ENCODE measurements around the gene SLC35A5. TPM values are rescaled to one million over a fixed set of nuclear protein-coding genes. Genes with fewer than 3 reads are reported as not detected.

The SLC35A5 gene
- total and polyA plus RNA-seq, 2 of the 8 experiments (the other 6 are each of a cell fraction or from before 2014, with no cell fraction given) = 36.5 to 38.6 TPM

DNA sequence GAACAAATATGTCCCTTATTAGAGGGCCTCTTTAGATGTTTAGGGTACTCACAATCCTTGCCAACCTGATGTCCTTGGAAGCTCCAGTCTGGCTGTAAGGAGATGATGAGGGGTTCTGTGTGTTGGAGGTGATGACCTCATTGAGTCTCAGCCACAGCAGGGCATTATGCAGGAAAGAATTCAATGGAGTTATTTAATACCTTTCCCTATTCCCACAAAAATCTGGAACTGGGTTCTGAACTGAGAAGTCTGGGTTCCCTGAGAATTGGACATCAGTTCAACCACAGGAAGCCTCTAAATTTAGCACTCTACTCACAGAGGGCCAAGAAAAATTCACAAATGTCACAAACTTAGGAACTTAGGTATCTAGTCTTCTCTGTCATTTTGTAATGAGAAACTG is 36.9 kb downstream of the SLC35A5 start:
- Histone ChIP-seq H4K91ac (replicated peaks; ENCODE audit: insufficient read length, low read length) (no peak overlapping the region), H3K36me3 (ENCODE audit: control insufficient read depth in 2 of 4, insufficient read depth in 4 of 4, low read length in 3 of 4) (0 out of 8 replicates have a peak, but pooled peaks cover 0 to 2% (median 0%) of the 10 kb centered on the region in 4 experiments), H3K56ac (replicated peaks; ENCODE audit: insufficient read length, low read depth, low read length) (no peak overlapping the region), H3K23ac (ENCODE audit: insufficient read length) (no peak overlapping the region), H2BK12ac (ENCODE audit: low read depth, low read length) (no peak overlapping the region), H3K18ac (ENCODE audit: extremely low read depth, low read length) (no peak overlapping the region), H2BK5ac (ENCODE audit: low read depth, low read length) (no peak overlapping the region), H3K79me1 (ENCODE audit: low read depth, low read length) (no peaks in the 10 kb centered on the region), H4K5ac (ENCODE audit: insufficient read length, low read depth, low read length) (no peak overlapping the region), H3K4me2 (ENCODE audit: insufficient read depth in 1 of 2, low read depth in 2 of 2, low read length in 2 of 2) (no peak overlapping the region), H3K4me1 (replicated peaks in 1 of 4; ENCODE audit: control insufficient read depth in 3 of 4, insufficient read depth in 4 of 4, low read length in 3 of 4) (no peaks in the 10 kb centered on the region), H2BK20ac (ENCODE audit: low read length) (no peak overlapping the region), H2BK120ac (replicated peaks; ENCODE audit: low read depth, low read length) (no peak overlapping the region), H3K14ac (ENCODE audit: insufficient read length) (no peak overlapping the region), H3K9me3 (ENCODE audit: insufficient read depth in 2 of 2, low read depth in 1 of 2, low read length in 1 of 2) (no peaks in the 10 kb centered on the region), H3K27ac (ENCODE audit: low read depth, low read length) (no peak overlapping the region), H3K79me2 (ENCODE audit: control insufficient read depth in 1 of 2, insufficient read depth in 2 of 2, low read length in 2 of 2) (no peaks in the 10 kb centered on the region), H3K4ac (replicated peaks; ENCODE audit: insufficient read length, low read depth, low read length) (no peak overlapping the region), H2BK15ac (ENCODE audit: low read length) (no peak overlapping the region), H3K9ac (replicated peaks in 1 of 4; ENCODE audit: extremely low read depth in 1 of 4, low read depth in 3 of 4, low read length in 3 of 4) (no peak overlapping the region), H3K4me3 (ENCODE audit: extremely low read depth in 1 of 4, insufficient read depth in 2 of 4, low read depth in 3 of 4, low read length in 4 of 4) (no peak overlapping the region), H2AFZ (ENCODE audit: low read length) (no peak overlapping the region), H3K23me2 (ENCODE audit: low read depth, low read length) (no peaks in the 10 kb centered on the region), H3K27me3 (replicated peaks in 1 of 4; ENCODE audit: control insufficient read depth in 3 of 4, extremely low read depth in 1 of 4, insufficient read depth in 3 of 4, low read length in 3 of 4) (peaks cover 0 to 1% (median 0%) of the 10 kb centered on the region in 4 experiments; a peak in 1 of 7 replicates), H2AK5ac (ENCODE audit: low read depth, low read length) (no peak overlapping the region), H4K8ac (ENCODE audit: extremely low read depth, insufficient read depth, low read length) (no peak overlapping the region), H4K20me1 (replicated peaks in 1 of 2; ENCODE audit: control insufficient read depth in 1 of 2, insufficient read depth in 2 of 2, low read length in 2 of 2) (no peaks in the 10 kb centered on the region)
- ChIA-PET CTCF (ENCODE audit: partially characterized antibody) (no interaction called here), POLR2A (ENCODE audit: partially characterized antibody) (interaction anchor here (1.1 to 1.2 kb wide), 2 partner anchors 8 to 14 kb away, joined by 3 read pairs; no protein-coding TSS in a partner anchor)
- no peak for FAIRE-seq
- DNase-seq (ENCODE audit: low read depth in 1 of 2, low spot score in 2 of 2) = no peak
- TF ChIP-seq POU5F1 (IDR thresholded peaks at IDR 0.05; ENCODE audit: low read depth, low read length) (no peak), SAP30 (IDR thresholded peaks at IDR 0.05; ENCODE audit: insufficient read depth, insufficient replicate concordance, low read length) (no peak), CTCF (IDR thresholded peaks at IDR 0.05; ENCODE audit: control extremely low read depth in 1 of 3, insufficient read depth in 1 of 3, low read depth in 1 of 3, low read length in 3 of 3) (no peak), EZH2 (IDR thresholded peaks at IDR 0.05; ENCODE audit: low read depth, low read length, severe bottlenecking) (no peak)
